Measurements from ENCODE around the gene EML4.

DNA sequence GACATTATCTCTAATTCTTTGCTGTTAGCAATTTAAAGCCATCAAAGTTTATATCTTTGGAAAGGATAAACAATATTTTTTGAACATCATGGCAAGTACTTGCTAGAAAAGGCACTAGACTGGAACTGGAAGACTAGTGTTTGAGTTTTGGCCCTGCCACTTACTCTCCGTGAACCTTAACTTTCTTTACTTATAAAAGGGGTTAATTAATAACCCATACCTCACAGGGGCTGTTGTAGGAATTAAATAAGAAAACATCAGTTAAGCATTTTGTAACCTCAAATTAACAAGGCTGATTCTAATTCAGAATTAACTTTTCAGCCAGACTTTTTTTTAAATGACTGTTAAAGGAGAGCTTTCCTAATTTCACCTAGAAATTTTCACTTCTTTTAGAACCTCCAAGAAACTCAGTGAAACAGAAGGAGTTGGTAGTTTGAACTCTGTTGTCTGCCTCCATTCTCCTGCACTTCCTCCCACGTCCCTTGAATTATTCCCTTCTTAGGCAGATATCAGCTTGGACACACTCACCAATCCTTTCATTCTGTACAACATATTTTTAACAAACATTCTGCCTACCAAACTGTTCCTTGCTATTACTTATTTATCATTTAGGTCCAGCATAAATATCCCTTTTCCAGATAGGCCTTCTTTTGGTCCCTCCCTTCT lies 112.4 kb downstream of the EML4 start:
- TF ChIP-seq CTCF (conservative IDR thresholded peaks at IDR 0.05; ENCODE audit: low read length), result no peak
- TF ChIP-seq EZH2phosphoT487 (IDR thresholded peaks at IDR 0.05; ENCODE audit: borderline replicate concordance, low read depth, low read length), result no peak
